22Rv1 (cell line): ENCODE measurements around the gene SUPT20HL2.

Experiments used
- ZFX ChIP-seq: fragments of 450-650 bp; IDR thresholded peaks from 2 replicates; pipeline ENCODE4 v1.6.1; 2017; ENCODE audit warnings: antibody characterized with exemption, borderline replicate concordance
- TF ChIP-seq, protein P1 (sequence below): fragments of 450-650 bp; IDR thresholded peaks from 2 replicates; pipeline ENCODE4 v1.5.1; 2017; ENCODE audit warnings: mild to moderate bottlenecking

DNA sequence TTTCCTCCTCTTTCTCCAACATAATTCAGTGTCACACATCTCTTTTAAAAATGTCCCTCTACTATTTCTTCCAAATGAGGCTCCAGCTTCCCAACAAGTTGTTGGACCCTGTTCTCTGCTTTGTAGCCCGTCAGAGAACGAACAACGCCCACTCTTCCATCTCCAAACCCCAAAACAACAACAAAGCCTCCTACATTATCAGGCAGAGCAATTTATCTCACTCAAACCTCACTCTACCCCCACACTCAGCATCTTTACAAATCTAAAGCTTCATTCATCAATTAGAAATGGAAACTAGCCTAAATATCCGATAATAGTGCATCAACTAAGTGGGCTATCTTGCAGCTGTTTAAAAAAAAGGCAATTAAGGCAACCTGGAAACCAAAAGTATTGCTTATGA lies 20.5 kb downstream of the SUPT20HL2 start:
- TF ChIP-seq, protein P1, sequence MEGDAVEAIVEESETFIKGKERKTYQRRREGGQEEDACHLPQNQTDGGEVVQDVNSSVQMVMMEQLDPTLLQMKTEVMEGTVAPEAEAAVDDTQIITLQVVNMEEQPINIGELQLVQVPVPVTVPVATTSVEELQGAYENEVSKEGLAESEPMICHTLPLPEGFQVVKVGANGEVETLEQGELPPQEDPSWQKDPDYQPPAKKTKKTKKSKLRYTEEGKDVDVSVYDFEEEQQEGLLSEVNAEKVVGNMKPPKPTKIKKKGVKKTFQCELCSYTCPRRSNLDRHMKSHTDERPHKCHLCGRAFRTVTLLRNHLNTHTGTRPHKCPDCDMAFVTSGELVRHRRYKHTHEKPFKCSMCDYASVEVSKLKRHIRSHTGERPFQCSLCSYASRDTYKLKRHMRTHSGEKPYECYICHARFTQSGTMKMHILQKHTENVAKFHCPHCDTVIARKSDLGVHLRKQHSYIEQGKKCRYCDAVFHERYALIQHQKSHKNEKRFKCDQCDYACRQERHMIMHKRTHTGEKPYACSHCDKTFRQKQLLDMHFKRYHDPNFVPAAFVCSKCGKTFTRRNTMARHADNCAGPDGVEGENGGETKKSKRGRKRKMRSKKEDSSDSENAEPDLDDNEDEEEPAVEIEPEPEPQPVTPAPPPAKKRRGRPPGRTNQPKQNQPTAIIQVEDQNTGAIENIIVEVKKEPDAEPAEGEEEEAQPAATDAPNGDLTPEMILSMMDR: no peak
- no peak for TF ChIP-seq ZFX
